H1 (cell line): ENCODE measurements around the gene C20orf202. TPM values are rescaled to one million over a fixed set of nuclear protein-coding genes. Genes with fewer than 3 reads are reported as not detected.

ENCODE experiments used
- CTCF ChIA-PET: fragments of 300-600 bp; sonication (Branson Sonifier 250); formaldehyde crosslinking; loops from one replicate; lab custom pipeline; 2021; ENCODE audit not compliant: partially characterized antibody; lab: Charles Lee
- POLR2A ChIA-PET: fragments of 300-600 bp; sonication (Branson Sonifier 250); formaldehyde crosslinking; loops from one replicate; lab custom pipeline; 2021; ENCODE audit warnings: inconsistent platforms; ENCODE audit not compliant: partially characterized antibody; lab: Charles Lee
- DNase-seq, 2 experiments: peaks; one replicate each; pipeline versions ENCODE4 v3.0.0 to v3.0.0-alpha.2; 2010 to 2022; ENCODE audit warnings: low spot score in 2 of 2, low read depth in 1 of 2, mixed read lengths in 1 of 2
- FAIRE-seq: peaks from 2 replicates; lab custom pipeline; 2011; peaks lifted over from hg19 to GRCh38; lab: Jason Lieb, UNC
- H2AFZ ChIP-seq: 2 replicates; pipeline ENCODE4 v1.8.1; 2012; ENCODE audit warnings: low read length, inconsistent platforms
- H2AK5ac ChIP-seq: 2 replicates; pipeline ENCODE4 v1.6.1; 2013; ENCODE audit warnings: low read depth, low read length
- H2BK120ac ChIP-seq: replicated peaks from 2 replicates; pipeline ENCODE3; 2013; ENCODE audit warnings: low read depth, low read length, inconsistent platforms
- H2BK12ac ChIP-seq: 2 replicates; pipeline ENCODE4 v1.6.1; 2013; ENCODE audit warnings: low read depth, low read length
- H2BK15ac ChIP-seq: 2 replicates; pipeline ENCODE4 v1.6.1; 2013; ENCODE audit warnings: low read length
- H2BK20ac ChIP-seq: 2 replicates; pipeline ENCODE4 v1.6.1; 2013; ENCODE audit warnings: low read length
- H2BK5ac ChIP-seq: 2 replicates; pipeline ENCODE4 v1.6.1; 2013; ENCODE audit warnings: low read depth, low read length
- H3K14ac ChIP-seq: 2 replicates; pipeline ENCODE4 v1.6.1; 2013; ENCODE audit warnings: inconsistent platforms; ENCODE audit not compliant: insufficient read length
- H3K18ac ChIP-seq: 2 replicates; pipeline ENCODE4 v1.6.1; 2013; ENCODE audit warnings: low read length; ENCODE audit errors: extremely low read depth
- H3K23ac ChIP-seq: 2 replicates; pipeline ENCODE4 v1.6.1; 2013; ENCODE audit warnings: inconsistent platforms; ENCODE audit not compliant: insufficient read length
- H3K23me2 ChIP-seq: 2 replicates; pipeline ENCODE4 v1.6.1; 2013; ENCODE audit warnings: low read depth, low read length
- H3K27ac ChIP-seq: 2 replicates; pipeline ENCODE4 v1.6.1; 2011; ENCODE audit warnings: low read depth, low read length, inconsistent platforms
- H3K27me3 ChIP-seq, 4 experiments: replicated peaks in 1 of 4; 1 replicate in 1 of 4; 2 replicates in 3 of 4; pipeline versions ENCODE4 v1.6.1 to v1.8.1; 2011 to 2013; ENCODE audit warnings: low read length in 3 of 4, mild to moderate bottlenecking in 3 of 4, inconsistent platforms in 2 of 4, mixed read lengths in 2 of 4, moderate library complexity in 1 of 4; ENCODE audit not compliant: control insufficient read depth in 3 of 4, insufficient read depth in 3 of 4; ENCODE audit errors: extremely low read depth in 1 of 4
- H3K36me3 ChIP-seq, 4 experiments: 2 replicates each; pipeline versions ENCODE4 v1.6.1 to v1.8.1; 2011 to 2013; ENCODE audit warnings: mild to moderate bottlenecking in 4 of 4, low read length in 3 of 4, moderate library complexity in 2 of 4, control low read depth in 1 of 4, inconsistent platforms in 1 of 4; ENCODE audit not compliant: insufficient read depth in 4 of 4, control insufficient read depth in 2 of 4
- H3K4ac ChIP-seq: replicated peaks from 2 replicates; pipeline ENCODE3; 2013; ENCODE audit warnings: low read length, low read depth, mixed read lengths, inconsistent platforms; ENCODE audit not compliant: insufficient read length
- H3K4me1 ChIP-seq, 4 experiments: replicated peaks in 1 of 4; 1 replicate in 1 of 4; 2 replicates in 3 of 4; pipeline versions ENCODE4 v1.6.1 to v1.8.1; 2011 to 2013; ENCODE audit warnings: low read length in 3 of 4, inconsistent platforms in 2 of 4, mixed read lengths in 1 of 4; ENCODE audit not compliant: insufficient read depth in 4 of 4, control insufficient read depth in 3 of 4
- H3K4me2 ChIP-seq, 2 experiments: 2 replicates each; pipeline versions ENCODE4 v1.6.1 to v1.8.1; 2011 to 2013; ENCODE audit warnings: low read depth in 2 of 2, low read length in 2 of 2, control low read depth in 1 of 2, inconsistent platforms in 1 of 2, mild to moderate bottlenecking in 1 of 2; ENCODE audit not compliant: insufficient read depth in 1 of 2
- H3K4me3 ChIP-seq, 4 experiments: fragments of 200-600, 300-600 bp in 1 of 4; sonication (generic), shearing (Covaris generic), sonication (Bioruptor Twin) in 1 of 4; 2 replicates each; pipeline versions ENCODE4 v1.5.1 to v1.8.1; 2011 to 2016; ENCODE audit warnings: low read length in 4 of 4, low read depth in 3 of 4, control low read depth in 2 of 4, inconsistent platforms in 2 of 4, mild to moderate bottlenecking in 2 of 4, mixed read lengths in 1 of 4, moderate library complexity in 1 of 4; ENCODE audit not compliant: insufficient read depth in 2 of 4; ENCODE audit errors: extremely low read depth in 1 of 4
- H3K56ac ChIP-seq: replicated peaks from 2 replicates; pipeline ENCODE3; 2013; ENCODE audit warnings: low read depth, mild to moderate bottlenecking, mixed read lengths, low read length, inconsistent platforms; ENCODE audit not compliant: insufficient read length
- H3K79me1 ChIP-seq: 2 replicates; pipeline ENCODE4 v1.6.1; 2013; ENCODE audit warnings: low read depth, low read length, control low read depth
- H3K79me2 ChIP-seq, 2 experiments: 2 replicates each; pipeline versions ENCODE4 v1.6.1 to v1.8.1; 2012 to 2013; ENCODE audit warnings: low read length in 2 of 2, mild to moderate bottlenecking in 2 of 2, inconsistent platforms in 1 of 2; ENCODE audit not compliant: insufficient read depth in 2 of 2, control insufficient read depth in 1 of 2
- H3K9ac ChIP-seq, 4 experiments: replicated peaks in 1 of 4; 1 replicate in 1 of 4; 2 replicates in 3 of 4; pipeline versions ENCODE4 v1.6.1 to v1.8.1; 2011 to 2013; ENCODE audit warnings: low read depth in 3 of 4, low read length in 3 of 4, control low read depth in 2 of 4, mild to moderate bottlenecking in 2 of 4, moderate library complexity in 2 of 4, inconsistent platforms in 1 of 4; ENCODE audit errors: extremely low read depth in 1 of 4
- H3K9me3 ChIP-seq, 2 experiments: 2 replicates each; pipeline versions ENCODE4 v1.6.1 to v1.8.1; 2012 to 2013; ENCODE audit warnings: mild to moderate bottlenecking in 2 of 2, moderate library complexity in 2 of 2, control low read depth in 1 of 2, inconsistent platforms in 1 of 2, low read depth in 1 of 2, low read length in 1 of 2, mixed read lengths in 1 of 2; ENCODE audit not compliant: insufficient read depth in 2 of 2
- H4K20me1 ChIP-seq, 2 experiments: replicated peaks in 1 of 2; 2 replicates each; pipeline versions ENCODE3 to v1.8.1; 2011 to 2013; ENCODE audit warnings: inconsistent platforms in 2 of 2, low read length in 2 of 2, mild to moderate bottlenecking in 1 of 2; ENCODE audit not compliant: insufficient read depth in 2 of 2, control insufficient read depth in 1 of 2
- H4K5ac ChIP-seq: 2 replicates; pipeline ENCODE4 v1.6.1; 2013; ENCODE audit warnings: low read length, low read depth, mixed read lengths, inconsistent platforms; ENCODE audit not compliant: insufficient read length
- H4K8ac ChIP-seq: 2 replicates; pipeline ENCODE4 v1.8.0; 2013; ENCODE audit warnings: mild to moderate bottlenecking, moderate library complexity, low read length, inconsistent platforms; ENCODE audit not compliant: insufficient read depth; ENCODE audit errors: extremely low read depth
- H4K91ac ChIP-seq: replicated peaks from 2 replicates; pipeline ENCODE3; 2013; ENCODE audit warnings: low read length, mixed read lengths, inconsistent platforms; ENCODE audit not compliant: insufficient read length
- CEBPB ChIP-seq: IDR thresholded peaks from 2 replicates; pipeline ENCODE4 v1.6.1; 2012; ENCODE audit warnings: low read depth, low read length
- EGR1 ChIP-seq: IDR thresholded peaks from 2 replicates; pipeline ENCODE4 v1.6.1; 2011; ENCODE audit warnings: low read depth, low read length, borderline replicate concordance
- JUND ChIP-seq: IDR thresholded peaks from 2 replicates; pipeline ENCODE4 v1.6.1; 2011; ENCODE audit warnings: mild to moderate bottlenecking, improper control_type of control experiment, low read length
- KDM5A ChIP-seq: fragments of 200-600 bp; IDR thresholded peaks from 2 replicates; pipeline ENCODE4 v1.7.1; 2012; ENCODE audit warnings: mild to moderate bottlenecking, low read length, inconsistent platforms, mixed read lengths
- NRF1 ChIP-seq: IDR thresholded peaks from 2 replicates; pipeline ENCODE4 v1.6.1; 2011; ENCODE audit warnings: mild to moderate bottlenecking, low read depth, low read length, improper control_type of control experiment
- POU5F1 ChIP-seq: IDR thresholded peaks from 2 replicates; pipeline ENCODE4 v1.6.1; 2011; ENCODE audit warnings: low read depth, mild to moderate bottlenecking, low read length, moderate library complexity
- RBBP5 ChIP-seq: IDR thresholded peaks from 2 replicates; pipeline ENCODE4 v1.7.1; 2012; ENCODE audit warnings: low read depth, mild to moderate bottlenecking, inconsistent platforms, low read length, moderate library complexity, borderline replicate concordance
- SAP30 ChIP-seq: fragments of 300-600 bp; sonication (generic); IDR thresholded peaks from 2 replicates; pipeline ENCODE4 v1.7.1; 2012; ENCODE audit warnings: low read length, moderate library complexity, mild to moderate bottlenecking, inconsistent platforms; ENCODE audit not compliant: insufficient read depth, insufficient replicate concordance
- SIX5 ChIP-seq: IDR thresholded peaks from 2 replicates; pipeline ENCODE4 v1.6.1; 2011; ENCODE audit warnings: mild to moderate bottlenecking, low read depth, low read length
- SRF ChIP-seq: IDR thresholded peaks from 2 replicates; pipeline ENCODE4 v1.6.1; 2011; ENCODE audit warnings: mild to moderate bottlenecking, low read depth, low read length, moderate library complexity
- TEAD4 ChIP-seq: IDR thresholded peaks from 2 replicates; pipeline ENCODE4 v1.6.1; 2012; ENCODE audit warnings: low read depth, low read length, inconsistent platforms, mixed read lengths
- ZNF274 ChIP-seq: IDR thresholded peaks from 2 replicates; pipeline ENCODE4 v1.7.0; 2012; ENCODE audit warnings: low read length, borderline replicate concordance; ENCODE audit errors: extremely low read depth
- WGBS, 2 experiments: shearing (Covaris generic) in 1 of 2; methylation state at CpG; one replicate each; pipeline versions ENCODE4 v1.1.6 to v1.1.7; 2013 to 2015; ENCODE audit warnings: low lambda C conversion rate in 2 of 2, mixed read lengths in 2 of 2, inconsistent platforms in 1 of 2, low coverage in 1 of 2, missing lambda C conversion rate in 1 of 2; ENCODE audit not compliant: insufficient replicate concordance in 2 of 2, insufficient coverage in 1 of 2, insufficient read length in 1 of 2; ENCODE audit errors: extremely low coverage in 1 of 2, missing lambda C conversion rate in 1 of 2; 5-methylcytosine and 5-hydroxymethylcytosine counted together
- polyA plus RNA-seq, 7 experiments: library from polyadenylated mRNA; depleted of rRNA in 3 of 7; stranded (reverse) in 5 of 7; unstranded in 2 of 7; fragments of >200 nt in 5 of 7; fragments of 200-250 nt in 2 of 7; gene quantifications; 1 replicate in 5 of 7; 2 replicates in 1 of 7; 4 replicates in 1 of 7; pipeline versions ENCODE4 v1.2.1 to v1.2.3, GENCODE V29; 2011 to 2013; ENCODE audit warnings: missing spikeins in 2 of 7, mixed read lengths in 2 of 7
- total RNA-seq: library from RNA; stranded (reverse); fragmentation: NEBNext Ultra II Directional; extraction: Animal tissue kit (Norgen Biotek cat#: 25700); gene quantifications from 2 replicates; pipeline ENCODE4 v1.2.1, GENCODE V29; 2021

Gene C20orf202
- total and polyA plus RNA-seq, 2 of the 8 experiments (the other 6 are each of a cell fraction or from before 2014, with no cell fraction given): 0.12 TPM; not detected in 1

DNA sequence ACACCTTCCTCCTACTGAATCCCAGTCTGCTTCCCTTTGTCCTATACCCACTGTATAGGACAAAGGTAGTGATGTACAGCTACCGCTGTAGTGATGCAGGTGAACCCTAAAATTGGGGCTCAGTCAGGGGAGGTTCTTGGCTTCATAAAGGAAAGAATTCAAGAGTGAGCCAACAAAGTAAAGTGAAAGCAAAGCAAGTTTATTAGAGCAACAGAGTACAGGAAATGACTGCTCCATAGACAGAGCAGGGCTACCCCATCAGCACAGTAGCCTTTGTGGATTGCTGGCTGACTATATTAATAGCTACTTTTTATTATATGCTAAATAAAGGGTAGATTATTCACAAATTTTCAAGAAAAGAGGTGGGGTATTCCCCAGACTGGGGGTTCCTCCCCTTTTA is 3.3 kb upstream of the C20orf202 start:
- no peaks in the 10 kb centered on the region for H4K20me1 ChIP-seq
- H4K8ac ChIP-seq: no peak overlapping the region
- H2BK15ac ChIP-seq: no peak overlapping the region
- no peak overlapping the region for H2BK5ac ChIP-seq
- DNase-seq: no peak
- H4K91ac ChIP-seq: no peak overlapping the region
- H2BK120ac ChIP-seq: no peak overlapping the region
- CTCF ChIA-PET: interaction anchor here (3.3 to 4.1 kb wide), 2 partner anchors 11 to 14 kb away, joined by 17 to 28 read pairs; no protein-coding TSS in a partner anchor
- H3K27me3 ChIP-seq: no peaks in the 10 kb centered on the region; a peak in 1 of 7 replicates
- no peak overlapping the region for H2BK12ac ChIP-seq
- no peak overlapping the region for H3K18ac ChIP-seq
- H3K27ac ChIP-seq: no peak overlapping the region
- H2AFZ ChIP-seq: no peak overlapping the region
- WGBS, 2 experiments: 88% methylated on average over 1 of the region's 1 CpG; no CpG with 5 or more reads in 1 of the 2 experiments
- no peaks in the 10 kb centered on the region for H3K4me1 ChIP-seq
- H3K9ac ChIP-seq: no peak overlapping the region
- no peaks in the 10 kb centered on the region for H3K36me3 ChIP-seq
- no peak overlapping the region for H2AK5ac ChIP-seq
- H4K5ac ChIP-seq: no peak overlapping the region
- TF ChIP-seq NRF1 (no peak), SIX5 (no peak), RBBP5 (no peak), EGR1 (no peak), KDM5A (no peak), CEBPB (no peak), SAP30 (no peak), JUND (no peak), SRF (no peak), TEAD4 (no peak), ZNF274 (no peak), POU5F1 (no peak)
- no peak overlapping the region for H2BK20ac ChIP-seq
- no peaks in the 10 kb centered on the region for H3K79me1 ChIP-seq
- H3K56ac ChIP-seq: no peak overlapping the region
- H3K4me2 ChIP-seq: no peak overlapping the region
- H3K23ac ChIP-seq: no peak overlapping the region
- no peaks in the 10 kb centered on the region for H3K23me2 ChIP-seq
- POLR2A ChIA-PET: interaction anchor here (1.1 kb wide), 2 partner anchors 12 to 13 kb away, joined by 3 to 4 read pairs; no protein-coding TSS in a partner anchor
- H3K9me3 ChIP-seq: no peaks in the 10 kb centered on the region
- no peaks in the 10 kb centered on the region for H3K79me2 ChIP-seq
- H3K4me3 ChIP-seq: no peak overlapping the region
- FAIRE-seq: no peak
- no peak overlapping the region for H3K14ac ChIP-seq
- H3K4ac ChIP-seq: no peak overlapping the region
